ENCODE measurements around the gene ATP6AP2.
"Not testable (repeated sequence)": the region's sequence is repeated elsewhere in the genome, so short reads cannot be mapped to it uniquely, and the experiment has no call there.

GRCh38 chrX:40589616-40590321, 9.0 kb downstream of the ATP6AP2 start:
- not testable (repeated sequence) for TF ChIP-seq BRCA1 (IDR thresholded peaks at IDR 0.05); BRCA1 (CRISPR knock-in tag; IDR thresholded peaks at IDR 0.05); NR4A1 (CRISPR knock-in tag; IDR thresholded peaks at IDR 0.05); NR4A1 (tag; IDR thresholded peaks at IDR 0.05); POLR2A (conservative IDR thresholded peaks at IDR 0.05); ESRRA (IDR thresholded peaks at IDR 0.05; ENCODE audit: borderline replicate concordance, low read depth); EZH2 (IDR thresholded peaks at IDR 0.05; ENCODE audit: borderline replicate concordance, low read depth, low read length); ZFP1 (CRISPR knock-in tag; IDR thresholded peaks at IDR 0.05); GABPA (tag; conservative IDR thresholded peaks at IDR 0.05; ENCODE audit: low read depth)
